GM12874 (cell line): ENCODE data around the gene DAPK1.

Experiments
- CTCF ChIP-seq: IDR thresholded peaks from 2 replicates; pipeline ENCODE4 v1.5.1; 2011; ENCODE audit warnings: low read depth, mild to moderate bottlenecking, control low read depth, low read length, moderate library complexity; ENCODE audit not compliant: insufficient read depth

DAPK1 gene

GRCh38 chr9:87590996-87591395 lies 93.3 kb downstream of the DAPK1 start:
- TF ChIP-seq CTCF: no peak

GRCh38 chr9:87592554-87593358 lies 95.1 kb downstream of the DAPK1 start:
- no peak for TF ChIP-seq CTCF

- TF ChIP-seq CTCF: no peak
Measured at GRCh38 chr9:87593359-87593980, 95.8 kb downstream of the DAPK1 start.

GRCh38 chr9:87594194-87594593 lies 96.5 kb downstream of the DAPK1 start:
- TF ChIP-seq CTCF: no peak

GRCh38 chr9:87594662-87595061 lies 97.0 kb downstream of the DAPK1 start:
- TF ChIP-seq CTCF: no peak

GRCh38 chr9:87595610-87596009 lies 97.9 kb downstream of the DAPK1 start:
- no peak for TF ChIP-seq CTCF

- no peak for TF ChIP-seq CTCF
Measured at GRCh38 chr9:87596862-87597261, 99.2 kb downstream of the DAPK1 start.
